Aorta (tissue), 5 donors: ENCODE data around the gene GET3. TPM values are rescaled to one million over a fixed set of nuclear protein-coding genes. Genes with fewer than 3 reads are reported as not detected.
"Not testable (repeated sequence)": the region's sequence is repeated elsewhere in the genome, so short reads cannot be mapped to it uniquely, and the experiment has no call there.

Experiments
- ATAC-seq: fragments of 200-7000 bp; cut with Tn5 transposase; one replicate; pipeline ENCODE4 v1.9.1; 2022; ENCODE audit warnings: moderate library complexity; ENCODE audit not compliant: low FRiP score
- DNase-seq, 2 donors: peaks; one replicate each; pipeline ENCODE4 v3.0.0-alpha.2; 2020
- H3K27ac ChIP-seq, 2 donors: one replicate each; pipeline ENCODE4 v1.5.1; 2013; ENCODE audit warnings: low read length in 2 of 2, mild to moderate bottlenecking in 2 of 2, moderate library complexity in 2 of 2, control low read depth in 1 of 2, inconsistent platforms in 1 of 2, low read depth in 1 of 2
- H3K27me3 ChIP-seq, 2 donors: one replicate each; pipeline ENCODE4 v1.6.1; 2013; ENCODE audit warnings: control low read depth in 1 of 2, low read length in 1 of 2, mild to moderate bottlenecking in 1 of 2, moderate library complexity in 1 of 2; ENCODE audit not compliant: insufficient read depth in 2 of 2, control insufficient read depth in 1 of 2
- H3K36me3 ChIP-seq, 2 donors: one replicate each; pipeline ENCODE4 v1.6.1; 2013; ENCODE audit warnings: control low read depth in 1 of 2, low read length in 1 of 2, mild to moderate bottlenecking in 1 of 2; ENCODE audit not compliant: insufficient read depth in 2 of 2, control insufficient read depth in 1 of 2
- H3K4me1 ChIP-seq, 2 donors: one replicate each; pipeline ENCODE4 v1.6.1; 2013; ENCODE audit warnings: low read length in 2 of 2, control low read depth in 1 of 2, mild to moderate bottlenecking in 1 of 2, moderate library complexity in 1 of 2; ENCODE audit not compliant: insufficient read depth in 2 of 2, control insufficient read depth in 1 of 2
- H3K4me3 ChIP-seq, 2 donors: one replicate each; pipeline ENCODE4 v1.5.1; 2013; ENCODE audit warnings: low read length in 2 of 2, control low read depth in 1 of 2, mild to moderate bottlenecking in 1 of 2
- H3K9me3 ChIP-seq: one replicate; pipeline ENCODE4 v1.6.1; 2013; ENCODE audit warnings: mild to moderate bottlenecking, low read length; ENCODE audit not compliant: control insufficient read depth
- WGBS, 2 donors: extraction: QIAGEN DNeasy Blood & Tissue Kit; methylation state at CpG; one replicate each; pipeline ENCODE4 v1.1.7; 2013; 5-methylcytosine and 5-hydroxymethylcytosine counted together
- intact Hi-C, 2 donors: fragments of 100-400 bp; cut with DNase I; formaldehyde crosslinking; loops; one replicate each; pipeline versions ENCODE4 v1.14.2 to v1.15.0; 2022
- polyA plus RNA-seq, 2 donors: library from polyadenylated mRNA; stranded (reverse); fragments of 200-250 nt; gene quantifications; one replicate each; pipeline ENCODE4 v1.2.3, GENCODE V29; 2013
- total RNA-seq, 2 donors: library from RNA; stranded (reverse); fragmentation: NEBNext Ultra II Directional; extraction: Animal tissue kit (Norgen Biotek cat#: 25700); gene quantifications; one replicate each; pipeline ENCODE4 v1.2.1, GENCODE V29; 2021
- donor health status: healthy with polysubstance abuse.
- donor health status: Bipolar disorder and iron deficiency.
- donor health status: DM: no; HTN: no; CAD: no.
- donor health status: DM: no; HTN: no; CAD: no.
- donor health status: DM: yes; HTN: yes; CAD: no.

GET3 gene
- total and polyA plus RNA-seq, 4 donors, result 35.4 to 70.6 (median 51.7) TPM

DNA sequence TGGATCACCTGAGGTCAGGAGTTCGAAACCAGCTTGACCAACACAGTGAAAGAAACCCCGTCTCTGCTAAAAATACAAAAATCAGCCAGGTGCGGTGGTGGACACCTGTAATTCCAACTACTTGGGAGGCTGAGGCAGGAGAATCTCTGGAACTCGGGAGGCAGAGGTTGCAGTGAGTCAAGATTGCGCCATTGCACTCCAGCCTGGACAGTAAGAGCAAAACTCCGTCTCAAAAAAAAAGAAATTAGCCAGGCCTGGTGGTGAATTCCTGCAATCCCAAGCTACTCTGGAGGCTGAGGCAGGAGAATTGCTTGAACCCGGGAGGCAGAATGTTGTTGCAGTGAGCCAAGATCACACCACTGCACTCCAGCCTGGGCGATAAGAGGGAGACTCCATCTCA is 28.7 kb upstream of the GET3 start:
- H3K4me1 ChIP-seq, result no peaks in the 10 kb centered on the region
- H3K27me3 ChIP-seq, result no peaks in the 10 kb centered on the region
- DNase-seq (no peak), ATAC-seq (no peak)
- no peak overlapping the region for H3K4me3 ChIP-seq
- peaks cover 0 to 10% of the 10 kb centered on the region in 2 donors for H3K36me3 ChIP-seq
- intact Hi-C loops, result no loop called here
- no peak overlapping the region for H3K27ac ChIP-seq
- 91 to 93% methylated on average over 8 of the region's 8 CpGs for WGBS, 2 donors
- H3K9me3 ChIP-seq, result no peaks in the 10 kb centered on the region

DNA sequence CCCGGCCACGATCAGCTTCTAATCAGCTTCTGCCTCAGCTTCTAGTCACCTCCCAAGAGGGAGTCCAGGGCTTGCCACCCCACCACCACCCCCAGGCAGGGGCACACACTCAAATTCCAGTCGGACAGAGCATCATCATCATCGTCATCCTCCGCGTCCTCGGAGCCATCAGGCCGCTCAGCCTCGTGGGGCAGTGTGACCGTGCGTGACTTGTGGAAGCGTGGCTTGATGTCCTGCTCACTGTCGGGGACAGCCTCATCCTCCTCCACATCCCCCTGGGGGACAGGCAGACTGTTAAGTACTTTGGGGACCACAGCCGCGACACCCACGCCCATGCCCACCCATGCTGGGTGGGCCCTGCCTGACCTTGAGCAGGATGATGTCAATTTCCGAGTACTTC is 26.1 kb upstream of the GET3 start:
- ATAC-seq (no peak), DNase-seq (no peak)
- Histone ChIP-seq H3K4me3 (no peak overlapping the region), H3K4me1 (no peaks in the 10 kb centered on the region), H3K9me3 (no peaks in the 10 kb centered on the region), H3K36me3 (peaks cover 0 to 8% of the 10 kb centered on the region in 2 donors), H3K27me3 (no peaks in the 10 kb centered on the region), H3K27ac (no peak overlapping the region)
- intact Hi-C loops, result no loop called here
- 94 to 95% methylated on average over 17 of the region's 17 CpGs for WGBS, 2 donors

DNA sequence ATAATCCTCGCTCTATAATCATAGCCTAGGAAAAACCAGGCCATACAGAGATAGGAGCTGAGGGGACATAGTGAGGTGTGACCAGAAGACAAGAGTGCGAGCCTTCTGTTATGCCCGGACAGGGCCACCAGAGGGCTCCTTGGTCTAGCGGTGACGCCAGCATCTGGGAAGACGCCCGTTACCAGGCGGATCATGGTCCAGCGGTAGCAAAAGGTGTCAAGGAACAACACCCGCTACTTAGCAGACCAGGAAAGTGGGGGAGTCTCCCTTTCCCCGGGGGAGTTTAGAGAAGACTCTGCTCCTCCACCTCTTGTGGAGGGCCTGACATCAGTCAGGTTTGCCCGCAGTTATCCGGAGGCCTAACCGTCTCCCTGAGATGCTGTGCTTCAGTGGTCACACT is 25.2 kb upstream of the GET3 start:
- DNase-seq, ATAC-seq, intact Hi-C loops, H3K4me1 ChIP-seq, H3K9me3 ChIP-seq, H3K27ac ChIP-seq, H3K27me3 ChIP-seq, H3K4me3 ChIP-seq: not testable (repeated sequence)
- H3K36me3 ChIP-seq, result peaks cover 0 to 12% of the 10 kb centered on the region in 2 donors
- 35% methylated on average over 11 to 13 of the region's 14 CpGs for WGBS, 2 donors

DNA sequence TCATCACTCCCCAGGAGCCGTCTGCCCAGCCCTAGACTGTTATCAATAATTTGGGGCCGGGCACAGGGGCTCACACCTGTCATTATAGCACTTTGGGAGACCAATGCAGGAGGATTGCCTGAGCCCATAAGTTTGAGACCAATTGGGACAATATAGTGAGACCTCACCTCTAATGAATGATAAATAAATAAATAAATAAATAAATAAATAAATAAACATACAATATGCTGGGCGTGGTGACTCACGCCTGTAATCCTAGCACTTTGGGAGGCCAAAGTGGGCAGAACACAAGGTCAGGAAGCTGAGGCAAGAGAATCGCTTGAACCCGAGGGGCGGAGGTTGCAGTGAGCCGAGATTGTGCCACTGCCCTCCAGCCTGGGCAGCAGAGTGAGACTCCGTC is 24.0 kb upstream of the GET3 start:
- H3K36me3 ChIP-seq, result peaks cover 0 to 12% of the 10 kb centered on the region in 2 donors
- H3K9me3 ChIP-seq, H3K27me3 ChIP-seq, H3K4me3 ChIP-seq, H3K27ac ChIP-seq, H3K4me1 ChIP-seq, ATAC-seq, DNase-seq, intact Hi-C loops: not testable (repeated sequence)
- whole genome bisulfite sequencing, 2 donors, result 86 to 90% methylated on average over 9 of the region's 9 CpGs

DNA sequence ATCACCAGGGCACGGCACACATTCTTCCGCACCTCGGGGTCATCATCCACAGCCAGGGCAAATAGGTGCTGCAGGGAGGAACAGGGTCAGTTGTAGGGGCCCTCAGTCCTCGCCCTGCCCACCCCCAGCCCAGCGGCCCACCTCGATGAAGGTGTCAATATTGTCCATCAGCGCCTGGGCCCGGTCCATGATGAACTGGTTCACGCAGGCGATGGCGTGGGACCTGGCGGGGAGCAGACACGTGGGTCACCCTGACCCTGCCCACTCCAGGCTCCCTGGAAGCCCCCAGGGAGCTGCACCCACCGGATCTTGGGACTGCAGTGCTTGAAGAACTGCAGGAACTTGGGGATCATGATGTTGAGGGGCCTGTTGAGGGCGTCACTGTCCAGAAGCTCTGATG is 22.2 kb upstream of the GET3 start:
- DNase-seq, result no peak
- ATAC-seq, result no peak
- H3K27me3 ChIP-seq, result no peaks in the 10 kb centered on the region
- no peak overlapping the region for H3K4me3 ChIP-seq
- no peaks in the 10 kb centered on the region for H3K9me3 ChIP-seq
- H3K27ac ChIP-seq, result no peak overlapping the region
- intact Hi-C loops, result no loop called here
- no peaks in the 10 kb centered on the region for H3K4me1 ChIP-seq
- WGBS, 2 donors, result 90 to 92% methylated on average over 15 of the region's 15 CpGs
- peaks cover 0 to 15% of the 10 kb centered on the region in 2 donors for H3K36me3 ChIP-seq

DNA sequence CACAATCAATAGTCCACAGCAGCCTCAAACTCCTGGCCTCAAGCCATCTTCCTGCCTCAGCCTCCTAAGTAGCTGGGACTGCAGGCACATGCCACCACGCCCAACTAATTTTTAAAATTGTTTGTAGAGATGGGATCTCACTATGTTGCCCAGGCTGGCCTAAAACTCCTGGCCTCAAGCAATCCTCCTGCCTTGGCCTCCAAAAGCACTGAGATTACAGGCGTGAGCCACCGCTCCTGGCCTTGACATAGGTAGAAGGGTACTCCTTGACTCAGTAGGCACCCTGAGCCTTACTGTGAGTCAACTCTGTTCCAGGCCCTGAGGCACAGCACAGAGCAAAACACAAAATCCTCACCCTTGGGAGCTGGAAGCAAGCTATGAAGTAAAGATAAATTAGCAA is 21.4 kb upstream of the GET3 start:
- no peak overlapping the region for H3K27ac ChIP-seq
- no peaks in the 10 kb centered on the region for H3K27me3 ChIP-seq
- H3K4me3 ChIP-seq, result no peak overlapping the region
- intact Hi-C loops, result no loop called here
- H3K4me1 ChIP-seq, result no peaks in the 10 kb centered on the region
- ATAC-seq, result no peak
- 95% methylated on average over 3 of the region's 3 CpGs for WGBS, 2 donors
- H3K9me3 ChIP-seq, result no peaks in the 10 kb centered on the region
- no peak for DNase-seq
- H3K36me3 ChIP-seq, result peaks cover 0 to 12% of the 10 kb centered on the region in 2 donors

DNA sequence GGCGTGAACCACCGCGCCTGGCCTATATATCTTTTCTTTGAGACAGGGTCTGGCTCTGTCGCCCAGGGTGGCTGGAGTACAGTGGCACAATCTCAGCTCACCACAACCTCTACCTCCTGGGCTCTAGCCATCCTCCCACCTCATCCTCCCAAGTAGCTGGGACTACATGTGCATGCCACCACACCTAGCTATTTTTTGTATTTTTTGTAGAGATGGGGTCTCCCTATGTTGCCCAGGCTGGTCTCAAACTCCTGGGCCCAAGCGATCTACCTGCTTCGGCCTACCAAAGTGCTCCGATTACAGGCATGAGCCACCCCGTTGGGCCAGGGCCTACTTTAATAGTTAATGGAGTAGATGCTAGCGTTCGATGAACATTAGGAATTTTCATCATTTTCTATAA is 17.0 kb upstream of the GET3 start:
- peaks cover 0 to 7% of the 10 kb centered on the region in 2 donors for H3K36me3 ChIP-seq
- H3K9me3 ChIP-seq, result no peaks in the 10 kb centered on the region
- DNase-seq (no peak), ATAC-seq (no peak)
- intact Hi-C loops, result loop anchor here in 1 of 2 donors (5.0 kb wide), 1 partner anchor 77 kb away; no protein-coding TSS in a partner anchor
- H3K4me3 ChIP-seq, result no peak overlapping the region
- WGBS, 2 donors, result 78 to 79% methylated on average over 10 of the region's 10 CpGs
- H3K27ac ChIP-seq, result no peak overlapping the region
- H3K27me3 ChIP-seq, result no peaks in the 10 kb centered on the region
- H3K4me1 ChIP-seq, result no peaks in the 10 kb centered on the region

DNA sequence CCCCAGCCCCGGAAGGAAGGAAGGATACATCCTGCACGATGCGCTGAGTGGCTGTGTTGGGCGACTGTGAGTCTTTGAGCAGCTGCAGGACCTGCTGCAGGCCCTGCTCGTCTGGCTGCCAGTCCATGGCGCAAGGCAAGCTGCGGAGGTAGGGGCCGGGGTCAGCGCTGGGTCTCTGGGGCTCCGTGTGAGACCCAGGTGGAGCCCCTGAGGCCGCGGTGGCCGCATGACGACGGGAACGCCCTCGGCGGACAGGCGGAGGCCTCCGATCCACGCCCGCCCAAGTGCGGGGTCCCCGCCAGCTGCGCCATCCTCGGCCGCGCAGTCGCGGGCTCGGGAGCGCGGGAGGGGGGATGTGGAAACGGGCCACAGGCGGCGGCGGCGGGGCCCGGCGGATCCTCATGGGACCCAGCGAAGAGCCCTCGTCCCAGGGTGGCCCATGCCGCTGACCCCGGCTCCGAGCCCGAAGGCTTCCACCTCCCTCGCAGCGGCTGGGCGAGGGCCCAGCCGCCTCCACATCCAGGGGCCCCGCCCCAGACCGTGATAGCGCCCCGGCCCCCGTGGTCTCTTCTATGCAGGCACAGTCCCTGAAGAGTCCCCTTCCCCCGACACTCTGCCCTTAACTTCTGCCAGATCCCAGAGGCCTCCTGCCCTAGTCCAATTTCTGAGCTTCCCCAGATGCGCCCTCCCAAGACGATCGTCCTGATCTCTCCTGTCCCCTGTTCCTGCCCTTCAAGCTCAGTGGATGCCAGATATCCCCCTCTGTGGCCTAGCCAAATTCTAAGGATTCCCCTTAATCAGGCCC is 16.2 kb upstream of the GET3 start:
- Histone ChIP-seq H3K4me3 (peak overlapping the region; percentile 68 to 97), H3K9me3 (no peaks in the 10 kb centered on the region), H3K27me3 (no peaks in the 10 kb centered on the region), H3K4me1 (no peaks in the 10 kb centered on the region), H3K36me3 (peaks cover 0 to 7% of the 10 kb centered on the region in 2 donors), H3K27ac (peak overlapping the region; percentile 49 to 59)
- intact Hi-C loops, result loop anchor here in 1 of 2 donors (5.0 kb wide), 1 partner anchor 76 kb away; no protein-coding TSS in a partner anchor
- DNase-seq (peak in 1 of 2 donors; percentile 78), ATAC-seq (peak; percentile 50)
- WGBS, 2 donors, result 2 to 4% methylated on average over 55 to 59 of the region's 59 CpGs
